Gastroesophageal sphincter (tissue), 4 donors: Measurements from ENCODE around the gene CHST11. TPM values are rescaled to one million over a fixed set of nuclear protein-coding genes. Genes with fewer than 3 reads are reported as not detected.

Source experiments
- ATAC-seq: fragments of 150-250 bp; one replicate; pipeline ENCODE4 v1.9.1; 2016; ENCODE audit warnings: mild to moderate bottlenecking, moderate library complexity
- H3K27ac ChIP-seq, 4 donors: fragments of 200-600 bp; sonication (generic) in 3 of 4; 1 replicate in 3 of 4; 2 replicates in 1 of 4; pipeline ENCODE4 v1.5.1; 2016 to 2019
- H3K27me3 ChIP-seq: fragments of 200-600 bp; sonication (generic); one replicate; pipeline ENCODE4 v1.5.1; 2019
- H3K36me3 ChIP-seq, 2 donors: fragments of 200-600 bp; sonication (generic); one replicate each; pipeline ENCODE4 v1.5.1; 2019; ENCODE audit warnings: control low read depth in 1 of 2
- H3K4me1 ChIP-seq, 3 donors: fragments of 200-600 bp; sonication (generic); 1 replicate in 2 of 3; 2 replicates in 1 of 3; pipeline ENCODE4 v1.5.1; 2016 to 2019; ENCODE audit warnings: control low read depth in 2 of 3
- H3K4me3 ChIP-seq, 2 donors: fragments of 200-600 bp; sonication (generic); one replicate each; pipeline ENCODE4 v1.5.1; 2019; ENCODE audit warnings: mild to moderate bottlenecking in 1 of 2, moderate library complexity in 1 of 2
- H3K9me3 ChIP-seq, 3 donors: fragments of 200-600 bp; sonication (generic); one replicate each; pipeline ENCODE4 v1.5.1; 2017 to 2019; ENCODE audit warnings: control low read depth in 2 of 3
- CTCF ChIP-seq, 4 experiments: fragments of 200-600 bp in 2 of 4; fragments of 450-650 bp in 2 of 4; sonication (generic) in 1 of 4; IDR thresholded peaks; one replicate each; pipeline ENCODE4 v1.5.1; 2017 to 2019; ENCODE audit warnings: antibody characterized with exemption in 4 of 4, mild to moderate bottlenecking in 2 of 4, moderate library complexity in 2 of 4
- EP300 ChIP-seq: sonication (generic); formaldehyde crosslinking; IDR thresholded peaks from one replicate; pipeline ENCODE4 v1.6.1; 2017; ENCODE audit warnings: antibody characterized with exemption, mild to moderate bottlenecking
- POLR2A ChIP-seq, 2 donors: fragments of 450-650 bp; IDR thresholded peaks; one replicate each; pipeline ENCODE4 v1.6.1; 2017; ENCODE audit warnings: antibody characterized with exemption in 2 of 2, mild to moderate bottlenecking in 2 of 2, moderate library complexity in 1 of 2
- POLR2AphosphoS5 ChIP-seq: sonication (generic); formaldehyde crosslinking; IDR thresholded peaks from one replicate; pipeline ENCODE4 v1.6.1; 2017; ENCODE audit warnings: antibody characterized with exemption
- WGBS, 2 donors: methylation state at CpG; one replicate each; pipeline ENCODE4 v1.1.5; 2018; ENCODE audit warnings: low coverage in 1 of 2; 5-methylcytosine and 5-hydroxymethylcytosine counted together
- total RNA-seq, 4 donors: library from RNA; depleted of rRNA; stranded (reverse); fragments of >200 nt; gene quantifications; one replicate each; pipeline ENCODE4 v1.1.0, GENCODE V29; 2016

Gene CHST11
- total RNA-seq = 10 to 100 TPM in 2 of 4 donors, 1 to 10 TPM in 2; 4.3 to 15.6 (median 11.0) TPM

GRCh38 chr12:104456417-104456949, at the start of gene CHST11:
CHST11 (plus strand) TSS chr12:104456948.
- peak; percentile 88 for ATAC-seq
- WGBS, 2 donors = 2% methylated on average over 9 to 26 of the region's 47 CpGs
- peaks cover 0 to 50% (median 9%) of the 10 kb centered on the region in 3 donors for H3K4me1 ChIP-seq
- peak within 1 kb of the TSS in 3 of 4 donors; percentile 72 to 87 (median 77) for H3K27ac ChIP-seq
- no peaks in the 10 kb centered on the region for H3K36me3 ChIP-seq
- TF ChIP-seq CTCF (IDR thresholded peaks at IDR 0.05) (peak in 3 of 4 experiments; percentile 43 to 45 (median 44)), POLR2AphosphoS5 (peak; percentile 60), POLR2A (IDR thresholded peaks at IDR 0.05) (no peak)
- peak within 1 kb of the TSS; percentile 62 to 75 for H3K4me3 ChIP-seq
- H3K9me3 ChIP-seq = no peaks in the 10 kb centered on the region
- H3K27me3 ChIP-seq = no peaks in the 10 kb centered on the region

- WGBS, 2 donors = 82 to 90% methylated on average over 3 to 5 of the region's 5 CpGs
- Histone ChIP-seq H3K4me1 (no peaks in the 10 kb centered on the region), H3K9me3 (no peaks in the 10 kb centered on the region), H3K27ac (no peak overlapping the region), H3K4me3 (no peak overlapping the region), H3K27me3 (peaks cover 6% of the 10 kb centered on the region), H3K36me3 (no peaks in the 10 kb centered on the region)
- ATAC-seq = no peak
- TF ChIP-seq POLR2AphosphoS5 (no peak), EP300 (no peak), CTCF (IDR thresholded peaks at IDR 0.05) (no peak), POLR2A (IDR thresholded peaks at IDR 0.05) (no peak)
These were observed 49.3 kb upstream of the CHST11 start for GRCh38 chr12:104407438-104407837.

- Histone ChIP-seq H3K27me3 (peaks cover 6% of the 10 kb centered on the region), H3K27ac (no peak overlapping the region), H3K4me3 (no peak overlapping the region), H3K4me1 (no peaks in the 10 kb centered on the region), H3K36me3 (no peaks in the 10 kb centered on the region), H3K9me3 (no peaks in the 10 kb centered on the region)
- TF ChIP-seq POLR2AphosphoS5 = no peak
- no peak for TF ChIP-seq EP300
- TF ChIP-seq CTCF (IDR thresholded peaks at IDR 0.05) = no peak
- TF ChIP-seq POLR2A (IDR thresholded peaks at IDR 0.05) = no peak
- WGBS, 2 donors = 60 to 80% methylated on average over 2 to 4 of the region's 4 CpGs
- no peak for ATAC-seq
These were observed 48.8 kb upstream of the CHST11 start for GRCh38 chr12:104407922-104408321.

- no peak for TF ChIP-seq POLR2AphosphoS5
- no peak for TF ChIP-seq CTCF (IDR thresholded peaks at IDR 0.05)
- H3K27me3 ChIP-seq = peaks cover 6% of the 10 kb centered on the region
- ATAC-seq = no peak
- no peak overlapping the region for H3K27ac ChIP-seq
- H3K36me3 ChIP-seq = no peaks in the 10 kb centered on the region
- no peak overlapping the region for H3K4me3 ChIP-seq
- no peaks in the 10 kb centered on the region for H3K4me1 ChIP-seq
- H3K9me3 ChIP-seq = no peaks in the 10 kb centered on the region
These were observed 46.4 kb upstream of the CHST11 start for GRCh38 chr12:104410326-104410725.

GRCh38 chr12:104410786-104411185, 46.0 kb upstream of the CHST11 start:
- TF ChIP-seq POLR2AphosphoS5 (no peak), POLR2A (IDR thresholded peaks at IDR 0.05) (no peak), CTCF (IDR thresholded peaks at IDR 0.05) (no peak), EP300 (no peak)
- no peak for ATAC-seq
- peaks cover 6% of the 10 kb centered on the region for H3K27me3 ChIP-seq
- no peak overlapping the region for H3K4me3 ChIP-seq
- H3K36me3 ChIP-seq = no peaks in the 10 kb centered on the region
- 100% methylated on average over 1 of the region's 1 CpG; no CpG with 5 or more reads in 1 of the 2 donors for WGBS, 2 donors
- no peaks in the 10 kb centered on the region for H3K4me1 ChIP-seq
- H3K9me3 ChIP-seq = no peaks in the 10 kb centered on the region
- H3K27ac ChIP-seq = no peak overlapping the region
